COR-L47 (cell line): ENCODE results near the gene GATB.

Experiments used
- DNase-seq: peaks from one replicate; lab custom pipeline; 2025; lab: John Stamatoyannopoulos, UW

The GATB gene

GRCh38 chr4:151651496-151651895 lies 109.3 kb downstream of the GATB start:
- no peak for DNase-seq

- no peak for DNase-seq
Observed at GRCh38 chr4:151649479-151649878, 111.3 kb downstream of the GATB start.

GRCh38 chr4:151646322-151646721 lies 114.5 kb downstream of the GATB start:
- DNase-seq = no peak

GRCh38 chr4:151644622-151645021 lies 116.2 kb downstream of the GATB start:
- DNase-seq = peak; percentile 43

- no peak for DNase-seq
Observed at GRCh38 chr4:151643564-151643963, 117.2 kb downstream of the GATB start.

- DNase-seq = no peak
Observed at GRCh38 chr4:151641983-151642382, 118.8 kb downstream of the GATB start.

GRCh38 chr4:151641167-151641566 lies 119.6 kb downstream of the GATB start:
- DNase-seq = no peak

GRCh38 chr4:151640381-151640780 lies 120.4 kb downstream of the GATB start:
- DNase-seq = no peak

- no peak for DNase-seq
Observed at GRCh38 chr4:151638295-151638858, 122.4 kb downstream of the GATB start.

GRCh38 chr4:151631349-151631748 lies 129.5 kb downstream of the GATB start:
- DNase-seq = no peak

GRCh38 chr4:151629097-151629783 lies 131.6 kb downstream of the GATB start:
- no peak for DNase-seq

GRCh38 chr4:151628001-151628608 lies 132.7 kb downstream of the GATB start:
- no peak for DNase-seq

GRCh38 chr4:151627491-151627890 lies 133.3 kb downstream of the GATB start:
- no peak for DNase-seq

- DNase-seq = no peak
Observed at GRCh38 chr4:151626751-151627150, 134.1 kb downstream of the GATB start.

- no peak for DNase-seq
Observed at GRCh38 chr4:151626228-151626627, 134.6 kb downstream of the GATB start.

- DNase-seq = peak; percentile 44
Observed at GRCh38 chr4:151624626-151625565, 135.9 kb downstream of the GATB start.
